CD4-positive, alpha-beta T cell (primary cell): ENCODE data around the gene ADARB2. TPM values are rescaled to one million over a fixed set of nuclear protein-coding genes. Genes with fewer than 3 reads are reported as not detected.

ENCODE experiments used
- ATAC-seq: fragments of 200-7000 bp; cut with Tn5 transposase; one replicate; pipeline ENCODE4 v1.10.0; 2022; ENCODE audit warnings: mild to moderate bottlenecking; ENCODE audit not compliant: poor library complexity
- CTCF ChIA-PET: fragments of 350-600 bp; sonication (Branson Sonifier 250); formaldehyde crosslinking; loops from one replicate; lab custom pipeline; 2021; ENCODE audit warnings: antibody characterized with exemption, inconsistent platforms; lab: Charles Lee
- POLR2A ChIA-PET: fragments of 350-600 bp; sonication (Branson Sonifier 250); formaldehyde crosslinking; loops from one replicate; lab custom pipeline; 2021; ENCODE audit warnings: antibody characterized with exemption, inconsistent platforms; lab: Charles Lee
- DNase-seq, 14 experiments: peaks; one replicate each; pipeline ENCODE4 v3.0.0-alpha.2; 2013 to 2020; ENCODE audit warnings: mixed read lengths in 2 of 14
- H3K27ac ChIP-seq, 2 donors: one replicate each; pipeline versions ENCODE4 v1.5.1 to v1.7.0; 2013; ENCODE audit warnings: low read length in 2 of 2, low read depth in 1 of 2, mild to moderate bottlenecking in 1 of 2
- H3K27me3 ChIP-seq, 2 experiments: 1 replicate in 1 of 2; 2 replicates in 1 of 2; pipeline versions ENCODE4 v1.6.1 to v1.7.0; 2013; ENCODE audit warnings: low read length in 2 of 2, control low read depth in 1 of 2, mild to moderate bottlenecking in 1 of 2, moderate library complexity in 1 of 2; ENCODE audit not compliant: insufficient read depth in 2 of 2, control insufficient read depth in 1 of 2
- H3K36me3 ChIP-seq: one replicate; pipeline ENCODE4 v1.6.1; 2013; ENCODE audit warnings: low read length, control low read depth; ENCODE audit not compliant: insufficient read depth
- H3K4me1 ChIP-seq: one replicate; pipeline ENCODE4 v1.6.1; 2013; ENCODE audit warnings: low read length, control low read depth; ENCODE audit not compliant: insufficient read depth
- H3K4me3 ChIP-seq: one replicate; pipeline ENCODE4 v1.5.1; 2013; ENCODE audit warnings: mild to moderate bottlenecking, low read length, moderate library complexity
- H3K9me3 ChIP-seq, 2 experiments: 1 replicate in 1 of 2; 2 replicates in 1 of 2; pipeline versions ENCODE4 v1.6.1 to v1.7.0; 2013; ENCODE audit warnings: low read length in 2 of 2, mild to moderate bottlenecking in 2 of 2, control low read depth in 1 of 2, moderate library complexity in 1 of 2; ENCODE audit not compliant: control insufficient read depth in 1 of 2, insufficient read depth in 1 of 2
- H3K27ac Mint-ChIP-seq: one replicate; pipeline ENCODE4 v1.8.0; 2020; ENCODE audit warnings: mixed read lengths
- H3K27me3 Mint-ChIP-seq: one replicate; pipeline ENCODE4 v1.8.0; 2021; ENCODE audit warnings: mixed read lengths
- H3K36me3 Mint-ChIP-seq: one replicate; pipeline ENCODE4 v1.8.0; 2021; ENCODE audit warnings: low read depth, mixed read lengths
- H3K4me1 Mint-ChIP-seq: one replicate; pipeline ENCODE4 v1.8.0; 2021; ENCODE audit warnings: low read depth, mixed read lengths
- H3K4me3 Mint-ChIP-seq: one replicate; pipeline ENCODE4 v1.8.0; 2020; ENCODE audit warnings: mild to moderate bottlenecking, mixed read lengths
- H3K9me3 Mint-ChIP-seq: one replicate; pipeline ENCODE4 v1.8.0; 2020; ENCODE audit warnings: mixed read lengths
- CTCF ChIP-seq: fragments of 200-600 bp; IDR thresholded peaks from one replicate; pipeline ENCODE4 v1.8.0; 2022; ENCODE audit warnings: antibody characterized with exemption, mild to moderate bottlenecking
- intact Hi-C, 2 experiments: fragments of 100-400 bp; cut with DNase I in 1 of 2; cut with micrococcal nuclease in 1 of 2; formaldehyde crosslinking; loops; one replicate each; pipeline versions ENCODE4 v1.15.1 to v1.9.0; 2023 to 2025; cut with DNase I, micrococcal nuclease
- total RNA-seq, 174 experiments: library from RNA in 2 of 174; stranded (reverse) in 2 of 174; gene quantifications; one replicate each; pipeline ENCODE4 v1.2.3 and lab custom pipeline; 2021 to 2026

Gene ADARB2
- total RNA-seq, 2 experiments from 2014 or later: 0.14 TPM; not detected in 1

DNA sequence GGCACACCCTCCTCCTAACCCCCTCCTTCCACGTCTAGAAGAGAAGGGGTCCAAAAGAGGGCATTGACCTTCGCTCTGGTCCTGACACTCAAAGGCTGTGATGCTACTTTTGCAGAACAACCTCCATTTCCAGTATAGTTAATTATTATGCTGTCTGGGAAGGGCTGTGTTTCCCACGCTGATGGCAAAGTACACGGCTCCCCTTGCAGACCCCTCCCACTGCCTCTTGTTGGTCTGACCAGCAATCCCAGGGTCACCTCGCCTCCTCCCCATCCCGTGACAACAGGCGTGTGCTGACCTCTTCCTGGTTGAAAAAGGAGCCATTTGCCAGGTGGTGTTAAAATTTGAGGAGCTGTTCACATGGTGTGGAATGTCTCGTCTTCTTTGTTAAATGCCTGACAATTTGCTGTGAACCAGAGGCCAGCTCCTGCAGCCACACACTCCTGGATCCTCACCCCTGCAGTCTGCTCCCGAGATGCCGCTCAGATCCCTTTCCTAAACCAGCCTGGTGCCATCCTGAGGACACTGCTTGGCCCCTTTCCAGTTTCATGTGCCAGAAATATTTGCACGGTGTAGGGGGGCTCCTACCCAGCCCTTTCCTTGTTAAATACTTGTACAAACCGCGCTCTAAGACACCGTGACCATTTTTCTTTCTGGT, 359.5 kb downstream of the ADARB2 start:
- Mint-ChIP-seq H3K27me3 (peaks cover 44% of the 10 kb centered on the region), H3K36me3 (no peaks in the 10 kb centered on the region), H3K4me1 (no peaks in the 10 kb centered on the region), H3K4me3 (no peak overlapping the region), H3K27ac (no peak overlapping the region), H3K9me3 (no peaks in the 10 kb centered on the region)
- DNase-seq: no peak
- TF ChIP-seq CTCF: no peak
- no peak overlapping the region for H3K4me3 ChIP-seq
- POLR2A ChIA-PET: no interaction called here
- CTCF ChIA-PET: no interaction called here
- H3K27ac ChIP-seq: no peak overlapping the region
- no peaks in the 10 kb centered on the region for H3K36me3 ChIP-seq
- H3K9me3 ChIP-seq: peaks cover 0 to 19% of the 10 kb centered on the region in 2 experiments
- intact Hi-C loops: no loop called here
- H3K4me1 ChIP-seq: no peaks in the 10 kb centered on the region
- no peak for ATAC-seq
- peaks cover 15 to 28% of the 10 kb centered on the region in 2 experiments for H3K27me3 ChIP-seq

- ChIA-PET POLR2A (no interaction called here), CTCF (no interaction called here)
- Mint-ChIP-seq H3K27me3 (peaks cover 44% of the 10 kb centered on the region), H3K4me1 (no peaks in the 10 kb centered on the region), H3K27ac (no peak overlapping the region), H3K9me3 (no peaks in the 10 kb centered on the region), H3K36me3 (no peaks in the 10 kb centered on the region), H3K4me3 (no peak overlapping the region)
- H3K9me3 ChIP-seq: peaks cover 0 to 19% of the 10 kb centered on the region in 2 experiments
- intact Hi-C loops: no loop called here
- peaks cover 15 to 28% of the 10 kb centered on the region in 2 experiments for H3K27me3 ChIP-seq
- no peaks in the 10 kb centered on the region for H3K4me1 ChIP-seq
- DNase-seq: no peak
- no peak overlapping the region for H3K27ac ChIP-seq
- TF ChIP-seq CTCF: no peak
- ATAC-seq: no peak
- no peak overlapping the region for H3K4me3 ChIP-seq
- no peaks in the 10 kb centered on the region for H3K36me3 ChIP-seq
These were observed 360.1 kb downstream of the ADARB2 start for GRCh38 chr10:1377231-1377630.

- no peak for ATAC-seq
- ChIA-PET CTCF (no interaction called here), POLR2A (no interaction called here)
- H3K27ac Mint-ChIP-seq: no peak overlapping the region
- TF ChIP-seq CTCF: no peak
- no peak overlapping the region for H3K4me3 Mint-ChIP-seq
- Histone ChIP-seq H3K27me3 (peaks cover 15 to 28% of the 10 kb centered on the region in 2 experiments), H3K27ac (no peak overlapping the region), H3K4me1 (no peaks in the 10 kb centered on the region), H3K9me3 (peaks cover 0 to 19% of the 10 kb centered on the region in 2 experiments), H3K4me3 (no peak overlapping the region), H3K36me3 (no peaks in the 10 kb centered on the region)
- H3K4me1 Mint-ChIP-seq: no peaks in the 10 kb centered on the region
- peaks cover 37% of the 10 kb centered on the region for H3K27me3 Mint-ChIP-seq
- intact Hi-C loops: no loop called here
- H3K9me3 Mint-ChIP-seq: no peaks in the 10 kb centered on the region
- H3K36me3 Mint-ChIP-seq: no peaks in the 10 kb centered on the region
- DNase-seq: no peak
These were observed 360.9 kb downstream of the ADARB2 start for GRCh38 chr10:1376384-1376945.
